ENCODE data around the gene KIF26B. TPM values are rescaled to one million over a fixed set of nuclear protein-coding genes. Genes with fewer than 3 reads are reported as not detected.

The KIF26B gene
- total RNA-seq, 2 experiments from 2014 or later = not detected

DNA sequence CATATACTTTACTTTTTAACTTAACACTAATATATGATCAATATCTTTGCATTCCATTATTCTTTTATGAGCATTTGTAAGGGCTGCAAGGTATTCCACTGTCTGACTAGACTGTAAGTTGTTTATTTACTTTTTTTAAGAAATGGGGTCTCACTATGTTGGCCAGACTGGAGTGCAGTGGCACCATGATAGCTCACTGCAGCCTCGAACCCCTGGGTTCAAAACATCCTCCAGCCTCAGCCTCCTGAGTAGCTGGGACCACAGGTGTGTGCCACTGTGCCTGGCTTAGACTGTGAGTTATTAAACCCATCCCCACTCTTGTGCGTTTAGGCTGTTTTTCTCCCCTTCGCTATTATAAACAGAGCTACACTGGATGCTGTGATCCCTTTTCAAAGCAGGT lies 6.7 kb upstream of the KIF26B start:
- Mint-ChIP-seq H3K27me3 (peaks cover 37% of the 10 kb centered on the region), H3K27ac (no peak overlapping the region), H3K4me1 (peaks cover 1% of the 10 kb centered on the region), H3K36me3 (ENCODE audit: low read depth) (no peaks in the 10 kb centered on the region), H3K4me3 (no peak overlapping the region), H3K9me3 (no peaks in the 10 kb centered on the region)
- no peak for DNase-seq
- CTCF ChIA-PET = no interaction called here
- POLR2A ChIA-PET = no interaction called here

GRCh38 chr1:245148861-245149260 lies 5.9 kb upstream of the KIF26B start:
- Mint-ChIP-seq H3K4me3 (no peak overlapping the region), H3K27me3 (peaks cover 45% of the 10 kb centered on the region)

DNA sequence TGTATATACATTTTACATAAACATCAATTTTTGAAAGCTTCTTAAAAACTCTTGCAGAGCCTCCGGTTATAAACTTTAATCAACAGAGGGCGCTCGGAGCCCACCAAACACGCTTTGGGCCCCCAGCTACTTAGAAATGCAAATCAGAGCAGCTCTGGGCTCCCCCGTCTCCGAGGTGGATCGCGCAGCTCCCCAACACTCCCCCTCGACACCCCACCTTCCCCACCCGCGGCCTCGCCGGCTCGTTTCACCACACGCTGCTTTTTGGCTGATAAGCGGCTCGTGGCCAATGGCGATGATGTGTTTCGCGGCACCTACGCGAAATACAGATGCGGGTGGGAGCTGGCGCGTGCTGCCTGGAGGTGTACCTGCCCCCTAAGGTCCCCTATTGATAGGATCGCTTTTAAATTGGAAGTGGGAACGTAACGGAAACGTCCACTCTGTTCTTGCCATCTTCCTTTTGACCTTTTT lies 1.7 kb upstream of the KIF26B start:
- peak; percentile 64 for DNase-seq
- Mint-ChIP-seq H3K9me3 (no peaks in the 10 kb centered on the region), H3K36me3 (ENCODE audit: low read depth) (no peaks in the 10 kb centered on the region), H3K4me3 (peak overlapping the region; percentile 61), H3K27me3 (peaks cover 65% of the 10 kb centered on the region), H3K4me1 (peaks cover 26% of the 10 kb centered on the region), H3K27ac (no peak overlapping the region)
- POLR2A ChIA-PET = interaction anchor here (0.8 kb wide), 1 partner anchor 850 kb away, joined by 3 read pairs; no protein-coding TSS in a partner anchor
- CTCF ChIA-PET = interaction anchor here (0.6 to 2.8 kb wide), 25 partner anchors 9 to 1602 kb away, joined by 3 to 16 read pairs (median 3); no protein-coding TSS in a partner anchor

More at GRCh38 chr1:245148861-245149260, 5.9 kb upstream of the KIF26B start:
- Mint-ChIP-seq H3K4me1 (peaks cover 9% of the 10 kb centered on the region), H3K27ac (no peak overlapping the region), H3K9me3 (no peaks in the 10 kb centered on the region), H3K36me3 (ENCODE audit: low read depth) (no peaks in the 10 kb centered on the region)
- ChIA-PET POLR2A (no interaction called here), CTCF (interaction anchor here (0.6 kb wide), 1 partner anchor 192 kb away, joined by 3 read pairs; no protein-coding TSS in a partner anchor)
- DNase-seq = no peak

GRCh38 chr1:245153552-245154428 lies 995 bp upstream of the KIF26B start:
- Mint-ChIP-seq H3K9me3 (no peaks in the 10 kb centered on the region), H3K4me1 (peaks cover 26% of the 10 kb centered on the region), H3K27ac (no peak overlapping the region), H3K27me3 (peaks cover 68% of the 10 kb centered on the region), H3K36me3 (ENCODE audit: low read depth) (no peaks in the 10 kb centered on the region), H3K4me3 (peak overlapping the region; percentile 61)
- ChIA-PET CTCF (interaction anchor here (0.8 to 2.8 kb wide), 23 partner anchors 13 to 1601 kb away, joined by 3 to 16 read pairs (median 3); no protein-coding TSS in a partner anchor), POLR2A (interaction anchor here (0.8 kb wide), 1 partner anchor 849 kb away, joined by 3 read pairs; no protein-coding TSS in a partner anchor)
- DNase-seq = no peak

DNA sequence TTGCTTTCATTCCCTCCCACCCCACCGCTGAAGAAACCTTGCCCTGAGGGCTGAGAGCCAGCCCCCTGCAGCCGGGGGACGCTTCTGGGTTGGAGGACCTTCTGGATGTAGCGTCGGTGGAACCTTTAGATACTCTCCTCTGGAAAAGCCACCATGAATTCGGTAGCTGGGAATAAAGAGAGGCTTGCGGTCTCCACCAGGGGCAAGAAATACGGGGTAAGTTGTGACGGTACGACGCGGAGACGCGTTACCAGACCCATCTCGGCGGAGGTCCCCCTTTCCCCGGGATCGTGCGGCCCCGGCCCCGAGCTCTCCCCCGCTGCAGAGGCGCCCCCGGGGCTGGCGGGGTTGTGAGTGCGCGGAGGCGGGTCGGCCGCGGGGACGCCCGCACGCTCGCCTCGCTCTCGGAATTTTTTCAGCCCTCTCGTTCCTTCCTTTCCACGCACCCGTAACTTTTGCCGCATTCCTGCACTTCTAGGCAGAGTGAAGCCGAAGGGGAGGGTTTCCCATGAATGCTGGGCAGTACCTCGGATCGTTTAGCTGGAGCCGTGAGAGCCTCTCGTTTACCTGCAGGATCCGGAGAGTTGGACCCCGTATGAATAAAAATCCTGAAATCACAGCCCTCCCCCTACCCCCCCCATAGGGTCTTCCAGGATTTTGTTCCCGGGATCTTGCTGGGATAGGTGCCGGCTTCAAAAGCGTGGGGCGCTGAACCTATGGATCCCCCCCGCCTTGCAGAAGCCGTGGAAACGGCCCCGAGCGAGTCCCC lies 671 bp downstream of the KIF26B start:
- Mint-ChIP-seq H3K4me1 (peaks cover 26% of the 10 kb centered on the region), H3K27me3 (peaks cover 70% of the 10 kb centered on the region), H3K36me3 (ENCODE audit: low read depth) (no peaks in the 10 kb centered on the region), H3K9me3 (no peaks in the 10 kb centered on the region), H3K4me3 (peak overlapping the region; percentile 72), H3K27ac (no peak overlapping the region)
- CTCF ChIA-PET = interaction anchor here (0.9 to 1.7 kb wide), 7 partner anchors 10 to 848 kb away, joined by 3 to 6 read pairs (median 3); no protein-coding TSS in a partner anchor
- DNase-seq = no peak
- POLR2A ChIA-PET = no interaction called here

DNA sequence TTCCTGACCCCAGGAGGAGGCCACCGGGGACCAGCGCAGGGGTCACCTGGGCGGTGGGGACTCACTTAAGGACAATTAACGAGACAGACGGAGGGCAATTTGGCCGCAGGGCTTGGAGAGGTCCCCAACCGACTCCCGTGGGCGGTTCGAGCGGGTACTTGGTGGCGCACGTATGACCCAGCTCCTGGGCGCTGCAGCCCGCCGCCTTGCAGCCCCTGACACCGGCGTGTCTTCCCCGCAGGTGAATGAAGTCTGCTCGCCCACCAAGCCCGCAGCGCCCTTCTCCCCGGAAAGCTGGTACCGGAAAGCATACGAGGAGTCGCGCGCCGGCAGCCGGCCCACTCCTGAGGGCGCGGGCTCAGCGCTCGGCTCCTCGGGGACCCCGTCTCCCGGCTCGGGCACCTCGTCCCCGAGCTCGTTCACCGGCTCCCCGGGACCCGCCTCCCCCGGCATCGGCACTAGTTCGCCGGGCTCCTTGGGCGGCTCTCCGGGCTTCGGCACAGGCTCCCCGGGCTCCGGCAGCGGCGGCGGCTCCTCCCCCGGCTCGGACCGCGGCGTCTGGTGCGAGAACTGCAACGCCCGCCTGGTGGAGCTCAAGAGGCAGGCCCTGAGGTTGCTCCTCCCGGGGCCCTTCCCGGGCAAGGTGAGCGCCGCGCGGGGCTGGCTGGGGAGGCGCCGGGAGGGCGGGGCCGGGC lies 1.4 kb downstream of the KIF26B start:
- no peak overlapping the region for H3K27ac Mint-ChIP-seq
- ChIA-PET CTCF (interaction anchor here (0.5 to 1.7 kb wide), 14 partner anchors 11 to 847 kb away, joined by 3 to 7 read pairs (median 3); partner anchors contain the start of gene HNRNPU), POLR2A (no interaction called here)

DNA sequence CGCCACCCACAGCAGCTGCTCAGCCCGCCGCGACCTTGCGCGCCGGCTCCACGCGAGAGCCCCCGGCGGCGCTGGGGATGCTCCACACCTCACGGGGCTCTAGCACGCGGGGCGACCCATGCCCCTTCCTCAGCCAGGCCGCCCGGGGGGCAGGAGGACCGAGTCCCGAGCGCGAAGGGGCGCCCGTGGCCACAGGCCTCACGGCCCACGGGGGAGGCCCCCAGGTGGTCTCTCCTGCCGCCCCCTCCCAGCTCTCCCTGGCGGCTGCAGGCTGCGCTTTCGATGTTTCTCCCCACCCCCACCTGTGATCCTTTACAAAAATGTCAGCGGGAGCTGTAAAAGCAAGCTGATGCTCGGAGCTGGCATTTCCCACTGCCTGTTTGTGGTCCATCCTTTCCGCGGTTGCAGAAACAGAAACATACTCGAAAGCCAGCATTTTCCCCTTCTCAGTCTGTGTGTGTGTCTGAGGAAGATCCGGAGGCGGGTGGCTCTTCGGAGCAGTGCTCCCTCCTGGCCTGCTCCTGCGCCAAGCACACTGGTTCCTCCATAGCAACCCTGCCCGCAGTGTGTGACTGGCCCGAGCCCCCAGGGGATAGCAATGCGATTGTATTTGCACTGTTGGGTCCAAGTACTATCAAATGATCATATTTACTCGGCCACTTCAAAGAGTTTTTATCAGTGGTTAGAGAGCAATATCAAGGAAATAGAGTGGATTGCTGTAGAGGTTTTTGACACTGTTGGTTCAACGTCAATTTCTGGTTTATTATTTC lies 2.1 kb downstream of the KIF26B start:
- no peak overlapping the region for H3K27ac Mint-ChIP-seq
- H3K4me3 Mint-ChIP-seq = peak overlapping the region; percentile 59
- H3K9me3 Mint-ChIP-seq = no peaks in the 10 kb centered on the region
- H3K4me1 Mint-ChIP-seq = peaks cover 26% of the 10 kb centered on the region
- POLR2A ChIA-PET = no interaction called here
- CTCF ChIA-PET = interaction anchor here (0.5 to 1.7 kb wide), 20 partner anchors 9 to 1607 kb away, joined by 3 to 7 read pairs (median 3); partner anchors contain the start of gene HNRNPU
- no peak for DNase-seq
- no peaks in the 10 kb centered on the region for H3K36me3 Mint-ChIP-seq (ENCODE audit: low read depth)
- peaks cover 57% of the 10 kb centered on the region for H3K27me3 Mint-ChIP-seq

More for the DNA sequence above, 1.4 kb downstream of the KIF26B start:
- H3K36me3 Mint-ChIP-seq (ENCODE audit: low read depth) = no peaks in the 10 kb centered on the region
- DNase-seq = peak; percentile 83
- no peaks in the 10 kb centered on the region for H3K9me3 Mint-ChIP-seq
- peaks cover 63% of the 10 kb centered on the region for H3K27me3 Mint-ChIP-seq
- H3K4me3 Mint-ChIP-seq = peak overlapping the region; percentile 72
- peaks cover 26% of the 10 kb centered on the region for H3K4me1 Mint-ChIP-seq

DNA sequence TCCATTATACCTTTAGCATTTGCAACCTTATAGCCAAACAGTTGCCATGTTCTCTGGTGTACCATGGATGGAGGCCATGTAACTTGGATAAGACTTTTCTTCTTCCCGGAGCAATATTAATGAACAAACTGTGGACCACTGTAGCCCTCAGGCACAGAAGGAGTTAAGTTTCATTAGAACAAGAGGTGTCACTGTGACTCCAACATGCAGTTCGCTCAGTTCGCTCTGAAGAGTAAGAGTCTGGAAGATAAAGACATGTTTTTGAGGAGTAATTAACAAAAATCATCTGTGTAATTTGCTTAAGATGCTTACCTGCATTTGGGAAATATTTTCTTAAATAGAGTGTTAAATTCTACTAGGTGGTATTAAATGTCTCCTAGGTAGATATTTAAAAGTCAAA lies 4.1 kb downstream of the KIF26B start:
- H3K9me3 Mint-ChIP-seq = no peaks in the 10 kb centered on the region
- H3K27ac Mint-ChIP-seq = no peak overlapping the region
- H3K4me1 Mint-ChIP-seq = peaks cover 17% of the 10 kb centered on the region
- no peak for DNase-seq
- POLR2A ChIA-PET = no interaction called here
- CTCF ChIA-PET = no interaction called here
- H3K36me3 Mint-ChIP-seq (ENCODE audit: low read depth) = no peaks in the 10 kb centered on the region
- H3K4me3 Mint-ChIP-seq = no peak overlapping the region
- peaks cover 43% of the 10 kb centered on the region for H3K27me3 Mint-ChIP-seq

DNA sequence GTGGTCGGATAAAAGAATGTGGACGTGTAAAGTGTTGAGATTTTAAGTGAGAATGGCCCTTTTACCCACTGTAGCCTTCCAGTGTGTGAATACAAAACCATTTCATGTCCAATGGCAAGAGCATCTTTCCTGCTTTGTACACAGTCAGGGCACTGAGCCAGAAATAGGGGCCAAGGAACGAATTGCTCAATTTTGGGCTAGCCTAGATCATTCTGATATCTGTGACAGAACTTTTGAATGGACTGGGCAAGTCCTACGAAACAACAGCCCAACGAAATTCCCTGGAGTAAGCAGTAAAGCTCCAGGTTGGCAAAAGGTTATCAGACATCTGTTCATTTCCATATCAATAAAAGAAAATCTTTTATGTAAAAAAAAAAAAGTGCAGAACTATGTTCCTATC lies 5.5 kb downstream of the KIF26B start:
- DNase-seq = no peak
- Mint-ChIP-seq H3K4me3 (no peak overlapping the region), H3K4me1 (peaks cover 12% of the 10 kb centered on the region), H3K9me3 (no peaks in the 10 kb centered on the region), H3K27ac (no peak overlapping the region), H3K36me3 (ENCODE audit: low read depth) (no peaks in the 10 kb centered on the region), H3K27me3 (peaks cover 43% of the 10 kb centered on the region)
- CTCF ChIA-PET = no interaction called here
- POLR2A ChIA-PET = no interaction called here

- Mint-ChIP-seq H3K27ac (no peak overlapping the region), H3K4me3 (no peak overlapping the region), H3K9me3 (no peaks in the 10 kb centered on the region), H3K27me3 (peaks cover 42% of the 10 kb centered on the region), H3K36me3 (ENCODE audit: low read depth) (no peaks in the 10 kb centered on the region), H3K4me1 (peaks cover 8% of the 10 kb centered on the region)
- no peak for DNase-seq
- ChIA-PET POLR2A (no interaction called here), CTCF (no interaction called here)
Measured at GRCh38 chr1:245160741-245161400, 6.1 kb downstream of the KIF26B start.

- ChIA-PET CTCF (no interaction called here), POLR2A (no interaction called here)
- Mint-ChIP-seq H3K27ac (no peak overlapping the region), H3K36me3 (ENCODE audit: low read depth) (no peaks in the 10 kb centered on the region), H3K4me1 (peaks cover 4% of the 10 kb centered on the region), H3K27me3 (peaks cover 49% of the 10 kb centered on the region), H3K4me3 (no peak overlapping the region), H3K9me3 (no peaks in the 10 kb centered on the region)
- DNase-seq = no peak
Measured at GRCh38 chr1:245161866-245162265, 7.1 kb downstream of the KIF26B start.

All from activated CD4-positive, alpha-beta memory T cell treated with anti-CD3 and anti-CD28 coated beads, Interleukin-2, amount 10 ng/mL, durations not matched to agents 7 days and 5 days (primary cell).